ENCODE measurements around the gene PPP1R9B.

DNA sequence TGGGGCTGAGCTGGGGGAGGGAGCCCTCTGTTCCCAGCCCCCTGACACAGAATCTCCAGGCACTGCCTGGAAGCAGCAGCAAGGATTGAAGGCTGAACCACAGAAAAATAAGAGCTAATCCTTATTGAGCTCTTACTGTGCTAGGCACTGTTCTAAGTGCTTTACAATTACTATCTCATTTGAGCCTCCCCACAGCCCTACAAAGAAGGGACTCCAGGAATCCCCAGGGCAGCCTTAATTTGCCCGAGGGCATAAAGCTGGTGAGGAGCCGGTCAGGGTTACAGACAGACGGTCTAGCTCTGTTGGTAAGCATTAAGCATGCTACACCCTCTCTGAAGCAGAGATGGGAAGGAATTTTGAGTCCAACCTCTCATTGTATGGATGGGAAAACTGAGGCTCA is 27.5 kb downstream of the PPP1R9B start:
- TF ChIP-seq YY1 (IDR thresholded peaks at IDR 0.05; ENCODE audit: insufficient read depth, insufficient read length) (no peak), ZNF274 (IDR thresholded peaks at IDR 0.05; ENCODE audit: low read depth, low read length) (no peak), SUZ12 (IDR thresholded peaks at IDR 0.05; ENCODE audit: extremely low read depth, insufficient read depth, insufficient read length) (no peak)

All from NT2/D1 (cell line).